ENCODE results near the gene DPPA4.

- TF ChIP-seq CTCF (IDR thresholded peaks at IDR 0.05; ENCODE audit: low read length) (no peak), EZH2 (IDR thresholded peaks at IDR 0.05; ENCODE audit: borderline replicate concordance, low read length) (no peak)
These were observed 970 bp downstream of the DPPA4 start for GRCh38 chr3:109336291-109336861.

Data from OCI-LY1 (cell line).